OCI-LY3 (cell line): ENCODE data around the gene PDIA5.

Source experiments
- H2AFZ ChIP-seq: fragments of 200-600, 300-600 bp; shearing (Covaris generic); 2 replicates; pipeline ENCODE4 v1.6.0; 2014; ENCODE audit warnings: antibody characterized with exemption, low read depth, low read length
- H3K27ac ChIP-seq: fragments of 200-600, 300-600 bp; sonication (generic); 2 replicates; pipeline ENCODE4 v1.5.1; 2014; ENCODE audit warnings: mild to moderate bottlenecking, low read length, moderate library complexity, mixed read lengths
- H3K27me3 ChIP-seq: fragments of 200-600, 300-600 bp; sonication (generic); 2 replicates; pipeline ENCODE4 v1.6.1; 2014; ENCODE audit warnings: low read depth, low read length, mixed read lengths
- H3K36me3 ChIP-seq: fragments of 200-600, 300-600 bp; sonication (generic); replicated peaks from 2 replicates; pipeline ENCODE3; 2014; ENCODE audit warnings: low read depth, low read length, mixed read lengths
- H3K4me1 ChIP-seq: fragments of 300-600, 200-600 bp; sonication (generic); 2 replicates; pipeline ENCODE4 v1.6.1; 2014; ENCODE audit warnings: low read length, mixed read lengths
- H3K4me2 ChIP-seq: fragments of 200-600, 300-600 bp; sonication (generic); 2 replicates; pipeline ENCODE4 v1.6.1; 2014; ENCODE audit warnings: low read length, mixed read lengths
- H3K4me3 ChIP-seq: fragments of 300-600, 200-600 bp; sonication (generic); 2 replicates; pipeline ENCODE4 v1.5.1; 2014; ENCODE audit warnings: antibody characterized with exemption, mild to moderate bottlenecking, low read length, moderate library complexity
- H3K79me2 ChIP-seq: fragments of 300-600, 200-600 bp; shearing (Covaris generic); 2 replicates; pipeline ENCODE4 v1.6.1; 2014; ENCODE audit warnings: mild to moderate bottlenecking, low read length, mixed read lengths
- H3K9ac ChIP-seq: fragments of 300-600, 200-600 bp; shearing (Covaris generic); 2 replicates; pipeline ENCODE4 v1.6.0; 2014; ENCODE audit warnings: mild to moderate bottlenecking, low read length, moderate library complexity
- H3K9me3 ChIP-seq: fragments of 200-600, 300-600 bp; shearing (Covaris generic); 2 replicates; pipeline ENCODE4 v1.6.1; 2014; ENCODE audit warnings: low read length, mixed read lengths; ENCODE audit not compliant: insufficient read depth
- H4K20me1 ChIP-seq: fragments of 200-600, 300-600 bp; sonication (generic); 2 replicates; pipeline ENCODE4 v1.6.1; 2016; ENCODE audit warnings: low read length, mixed read lengths; ENCODE audit not compliant: insufficient read depth
- EZH2phosphoT487 ChIP-seq: fragments of 200-600 bp; shearing (Covaris generic); IDR thresholded peaks from 2 replicates; pipeline ENCODE4 v1.6.1; 2018; ENCODE audit warnings: antibody characterized with exemption, mixed run types, low read depth
- TF ChIP-seq, protein P1 (sequence below): fragments of 200-600, 300-600 bp; sonication (generic); IDR thresholded peaks from 2 replicates; pipeline ENCODE4 v1.5.1; 2014; ENCODE audit warnings: antibody characterized with exemption, low read length, low read depth

PDIA5 gene

DNA sequence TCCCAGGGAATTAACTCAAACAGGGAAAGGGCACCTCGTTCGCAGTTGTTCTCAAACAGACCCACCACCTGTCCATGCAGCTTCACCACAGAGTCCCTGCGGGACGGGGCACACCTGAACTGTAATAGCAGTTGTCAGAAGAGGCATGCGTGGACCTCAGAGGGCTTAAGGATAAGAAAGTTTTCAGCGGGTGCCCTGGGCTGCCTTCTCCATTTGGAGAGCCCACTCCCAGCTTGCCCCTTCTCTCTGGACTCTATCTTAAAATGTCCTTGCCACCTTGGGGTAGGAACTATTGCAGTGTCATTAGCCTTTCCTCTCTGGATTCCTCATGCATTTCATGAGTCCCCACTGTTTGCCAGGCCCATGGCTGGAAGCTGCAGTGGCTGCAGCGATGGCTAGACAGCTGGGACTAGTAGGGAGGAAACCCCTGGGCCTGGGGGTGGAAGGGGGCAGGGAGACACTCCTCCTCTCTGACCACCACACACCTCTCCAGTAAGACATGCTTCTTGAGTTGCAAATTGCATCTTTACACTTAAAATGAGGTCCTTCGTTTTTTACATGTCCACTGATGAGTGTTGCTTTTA lies 33.5 kb downstream of the PDIA5 start:
- Histone ChIP-seq H3K79me2 (no peaks in the 10 kb centered on the region), H3K9ac (no peak overlapping the region), H4K20me1 (peaks cover 23% of the 10 kb centered on the region), H3K36me3 (peaks cover 25% of the 10 kb centered on the region), H3K27ac (no peak overlapping the region), H3K4me1 (peaks cover 11% of the 10 kb centered on the region), H3K4me3 (no peak overlapping the region), H3K27me3 (no peaks in the 10 kb centered on the region), H2AFZ (no peak overlapping the region), H3K9me3 (no peaks in the 10 kb centered on the region), H3K4me2 (no peak overlapping the region)
- TF ChIP-seq, protein P1, sequence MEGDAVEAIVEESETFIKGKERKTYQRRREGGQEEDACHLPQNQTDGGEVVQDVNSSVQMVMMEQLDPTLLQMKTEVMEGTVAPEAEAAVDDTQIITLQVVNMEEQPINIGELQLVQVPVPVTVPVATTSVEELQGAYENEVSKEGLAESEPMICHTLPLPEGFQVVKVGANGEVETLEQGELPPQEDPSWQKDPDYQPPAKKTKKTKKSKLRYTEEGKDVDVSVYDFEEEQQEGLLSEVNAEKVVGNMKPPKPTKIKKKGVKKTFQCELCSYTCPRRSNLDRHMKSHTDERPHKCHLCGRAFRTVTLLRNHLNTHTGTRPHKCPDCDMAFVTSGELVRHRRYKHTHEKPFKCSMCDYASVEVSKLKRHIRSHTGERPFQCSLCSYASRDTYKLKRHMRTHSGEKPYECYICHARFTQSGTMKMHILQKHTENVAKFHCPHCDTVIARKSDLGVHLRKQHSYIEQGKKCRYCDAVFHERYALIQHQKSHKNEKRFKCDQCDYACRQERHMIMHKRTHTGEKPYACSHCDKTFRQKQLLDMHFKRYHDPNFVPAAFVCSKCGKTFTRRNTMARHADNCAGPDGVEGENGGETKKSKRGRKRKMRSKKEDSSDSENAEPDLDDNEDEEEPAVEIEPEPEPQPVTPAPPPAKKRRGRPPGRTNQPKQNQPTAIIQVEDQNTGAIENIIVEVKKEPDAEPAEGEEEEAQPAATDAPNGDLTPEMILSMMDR, result no peak

DNA sequence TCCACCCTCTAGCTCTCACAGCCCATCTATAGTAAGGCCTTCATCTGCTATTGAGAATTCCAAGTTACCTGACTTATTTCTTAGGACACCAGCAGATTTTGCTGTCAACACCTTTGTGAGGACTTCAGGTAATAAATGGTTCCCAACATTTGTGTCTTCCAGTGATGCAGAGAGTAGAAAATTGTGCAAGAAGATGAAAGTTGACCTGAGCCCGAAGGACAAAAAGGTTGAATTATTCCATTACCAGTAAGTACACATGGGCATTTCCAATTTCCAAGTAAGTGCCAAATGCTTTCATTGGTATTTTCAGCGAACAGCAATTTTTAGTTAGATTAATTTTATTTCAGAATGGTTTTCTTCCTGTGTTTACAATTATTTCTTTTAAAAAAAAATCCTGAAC lies 35.4 kb downstream of the PDIA5 start:
- Histone ChIP-seq H3K27ac (no peak overlapping the region), H3K9ac (no peak overlapping the region), H3K79me2 (no peaks in the 10 kb centered on the region), H3K4me1 (peaks cover 19% of the 10 kb centered on the region), H3K27me3 (no peaks in the 10 kb centered on the region), H3K36me3 (peaks cover 36% of the 10 kb centered on the region), H3K4me2 (no peak overlapping the region), H3K4me3 (no peak overlapping the region), H3K9me3 (no peaks in the 10 kb centered on the region), H4K20me1 (peaks cover 25% of the 10 kb centered on the region), H2AFZ (no peak overlapping the region)
- TF ChIP-seq, protein P1, result no peak
- TF ChIP-seq EZH2phosphoT487, result no peak

DNA sequence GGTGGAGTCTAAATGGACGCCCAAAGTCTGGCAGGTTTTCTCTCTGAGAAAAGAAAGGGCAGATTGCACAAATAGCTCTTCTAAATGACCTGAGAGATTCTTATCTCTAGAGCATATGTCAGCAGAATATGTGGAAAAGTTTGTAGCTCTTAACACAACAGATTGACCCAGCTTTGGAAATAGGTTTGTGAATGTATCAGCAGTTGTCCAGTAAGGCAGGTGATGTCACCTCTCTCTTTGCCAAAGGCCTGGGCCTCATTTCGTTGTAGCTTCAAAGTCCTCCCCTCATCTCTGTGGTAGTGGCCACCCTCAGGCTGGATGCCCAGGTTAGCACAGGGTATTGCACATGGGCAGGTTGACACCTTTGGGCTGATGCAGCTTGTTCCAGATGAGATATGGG lies 36.0 kb downstream of the PDIA5 start:
- no peak overlapping the region for H3K4me3 ChIP-seq
- H2AFZ ChIP-seq, result no peak overlapping the region
- H3K9me3 ChIP-seq, result no peaks in the 10 kb centered on the region
- no peak overlapping the region for H3K9ac ChIP-seq
- TF ChIP-seq EZH2phosphoT487, result no peak
- TF ChIP-seq, protein P1, result no peak
- peaks cover 25% of the 10 kb centered on the region for H4K20me1 ChIP-seq
- no peak overlapping the region for H3K4me2 ChIP-seq
- H3K36me3 ChIP-seq, result peaks cover 39% of the 10 kb centered on the region
- peaks cover 19% of the 10 kb centered on the region for H3K4me1 ChIP-seq
- H3K27ac ChIP-seq, result no peak overlapping the region
- no peaks in the 10 kb centered on the region for H3K79me2 ChIP-seq
- H3K27me3 ChIP-seq, result no peaks in the 10 kb centered on the region

DNA sequence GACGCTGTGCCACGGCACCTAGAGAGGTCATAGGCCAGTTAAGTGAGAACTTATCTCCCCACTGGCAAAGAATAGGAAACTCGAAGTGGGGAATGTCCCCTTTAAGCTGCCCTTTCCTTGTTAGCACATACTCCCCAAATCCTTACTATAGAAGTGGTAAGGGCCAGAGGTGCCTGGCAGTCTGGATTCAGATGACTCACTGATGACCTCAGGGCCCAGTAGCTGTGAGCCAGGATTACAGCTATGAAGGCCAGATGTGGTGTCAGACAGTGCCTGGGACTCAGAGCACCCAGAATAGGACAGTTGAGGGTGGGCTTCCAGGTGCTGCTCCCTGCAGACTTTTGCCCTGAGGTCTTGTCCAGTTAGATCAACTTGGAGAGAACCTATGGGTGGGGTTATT lies 37.7 kb downstream of the PDIA5 start:
- peaks cover 37% of the 10 kb centered on the region for H3K36me3 ChIP-seq
- H3K79me2 ChIP-seq, result no peaks in the 10 kb centered on the region
- peaks cover 19% of the 10 kb centered on the region for H3K4me1 ChIP-seq
- no peak overlapping the region for H3K27ac ChIP-seq
- H3K27me3 ChIP-seq, result no peaks in the 10 kb centered on the region
- peaks cover 20% of the 10 kb centered on the region for H4K20me1 ChIP-seq
- no peak overlapping the region for H3K4me3 ChIP-seq
- no peak for TF ChIP-seq EZH2phosphoT487
- TF ChIP-seq, protein P1, result no peak
- H3K4me2 ChIP-seq, result no peak overlapping the region
- no peaks in the 10 kb centered on the region for H3K9me3 ChIP-seq
- H2AFZ ChIP-seq, result no peak overlapping the region
- no peak overlapping the region for H3K9ac ChIP-seq
